H9 (cell line): ENCODE results near the gene HOXC13. TPM values are rescaled to one million over a fixed set of nuclear protein-coding genes. Genes with fewer than 3 reads are reported as not detected.

Experiments used
- DNase-seq: peaks from one replicate; pipeline ENCODE4 v3.0.0-alpha.2; 2017
- H2AFZ ChIP-seq: one replicate; pipeline ENCODE4 v1.6.1; 2013; ENCODE audit warnings: mild to moderate bottlenecking, low read length, control low read depth, moderate library complexity
- H2AK5ac ChIP-seq: 2 replicates; pipeline ENCODE4 v1.6.1; 2013; ENCODE audit warnings: low read length, control low read depth, mixed read lengths; ENCODE audit not compliant: insufficient read length
- H2BK120ac ChIP-seq: one replicate; pipeline ENCODE4 v1.6.1; 2013; ENCODE audit warnings: low read depth, mild to moderate bottlenecking, low read length, control low read depth, inconsistent platforms; ENCODE audit not compliant: poor library complexity, severe bottlenecking
- H2BK12ac ChIP-seq: 2 replicates; pipeline ENCODE4 v1.6.1; 2013; ENCODE audit warnings: low read length, control low read depth, mixed read lengths, low read depth; ENCODE audit not compliant: insufficient read length
- H2BK15ac ChIP-seq: 2 replicates; pipeline ENCODE4 v1.6.1; 2013; ENCODE audit warnings: low read depth, low read length, control low read depth
- H2BK20ac ChIP-seq: one replicate; pipeline ENCODE4 v1.6.1; 2013; ENCODE audit warnings: low read depth, mild to moderate bottlenecking, low read length, control low read depth, inconsistent platforms; ENCODE audit not compliant: poor library complexity, severe bottlenecking
- H2BK5ac ChIP-seq: 2 replicates; pipeline ENCODE4 v1.6.1; 2013; ENCODE audit warnings: low read length, control low read depth, mixed read lengths; ENCODE audit not compliant: insufficient read length
- H3K14ac ChIP-seq: 2 replicates; pipeline ENCODE4 v1.6.1; 2013; ENCODE audit warnings: low read length, control low read depth; ENCODE audit not compliant: insufficient read depth
- H3K18ac ChIP-seq: 2 replicates; pipeline ENCODE4 v1.6.1; 2013; ENCODE audit warnings: low read depth, mild to moderate bottlenecking, mixed read lengths, low read length, control low read depth; ENCODE audit not compliant: insufficient read length
- H3K23ac ChIP-seq: 2 replicates; pipeline ENCODE4 v1.6.1; 2013; ENCODE audit warnings: low read length, control low read depth, mixed read lengths, low read depth; ENCODE audit not compliant: insufficient read length
- H3K23me2 ChIP-seq: 2 replicates; pipeline ENCODE4 v1.6.1; 2013; ENCODE audit warnings: low read depth, mild to moderate bottlenecking, mixed read lengths, low read length, control low read depth; ENCODE audit not compliant: insufficient read length, poor library complexity, severe bottlenecking
- H3K27ac ChIP-seq: 2 replicates; pipeline ENCODE4 v1.5.1; 2013; ENCODE audit warnings: low read length, control low read depth, mixed read lengths, low read depth; ENCODE audit not compliant: insufficient read length
- H3K27me3 ChIP-seq: 2 replicates; pipeline ENCODE4 v1.6.1; 2013; ENCODE audit warnings: low read length, control low read depth, inconsistent platforms; ENCODE audit not compliant: insufficient read depth
- H3K4ac ChIP-seq: 2 replicates; pipeline ENCODE4 v1.6.1; 2013; ENCODE audit warnings: low read depth, mild to moderate bottlenecking, control low read depth, inconsistent platforms, low read length, moderate library complexity
- H3K4me1 ChIP-seq: 2 replicates; pipeline ENCODE4 v1.6.1; 2013; ENCODE audit warnings: low read length, control low read depth, inconsistent platforms; ENCODE audit not compliant: insufficient read depth
- H3K4me2 ChIP-seq: 2 replicates; pipeline ENCODE4 v1.6.1; 2013; ENCODE audit warnings: low read length, control low read depth, mixed read lengths; ENCODE audit not compliant: insufficient read length, insufficient read depth
- H3K56ac ChIP-seq: 2 replicates; pipeline ENCODE4 v1.6.1; 2013; ENCODE audit warnings: low read depth, mild to moderate bottlenecking, mixed read lengths, low read length, control low read depth; ENCODE audit not compliant: insufficient read length
- H3K79me1 ChIP-seq: 2 replicates; pipeline ENCODE4 v1.6.1; 2013; ENCODE audit warnings: low read depth, mild to moderate bottlenecking, moderate library complexity, low read length, control low read depth, inconsistent platforms; ENCODE audit not compliant: insufficient read depth, poor library complexity, severe bottlenecking
- H3K79me2 ChIP-seq: 2 replicates; pipeline ENCODE4 v1.6.1; 2013; ENCODE audit warnings: low read length, control low read depth, inconsistent platforms; ENCODE audit not compliant: insufficient read depth
- H3K9ac ChIP-seq: 2 replicates; pipeline ENCODE4 v1.6.1; 2013; ENCODE audit warnings: low read length, control low read depth, mixed read lengths; ENCODE audit not compliant: insufficient read length; ENCODE audit errors: extremely low read depth
- H3K9me3 ChIP-seq: one replicate; pipeline ENCODE4 v1.6.1; 2013; ENCODE audit warnings: low read depth, low read length, inconsistent platforms; ENCODE audit not compliant: control insufficient read depth
- H3T11ph ChIP-seq: one replicate; pipeline ENCODE4 v1.6.1; 2013; ENCODE audit warnings: mild to moderate bottlenecking, low read length, control low read depth, inconsistent platforms
- H4K20me1 ChIP-seq: one replicate; pipeline ENCODE4 v1.6.1; 2013; ENCODE audit not compliant: control insufficient read depth, insufficient read length, insufficient read depth
- H4K5ac ChIP-seq: 2 replicates; pipeline ENCODE4 v1.6.1; 2013; ENCODE audit warnings: low read depth, mild to moderate bottlenecking, mixed read lengths, low read length, control low read depth; ENCODE audit not compliant: insufficient read length
- H4K8ac ChIP-seq: replicated peaks from 2 replicates; pipeline ENCODE4 v1.6.1; 2013; ENCODE audit warnings: low read length, control low read depth, mixed read lengths, low read depth; ENCODE audit not compliant: insufficient read length
- H4K91ac ChIP-seq: 2 replicates; pipeline ENCODE4 v1.6.1; 2013; ENCODE audit warnings: low read depth, mild to moderate bottlenecking, moderate library complexity, mixed read lengths, low read length, control low read depth; ENCODE audit not compliant: insufficient read length
- H3K27ac Mint-ChIP-seq, 3 experiments: 2 replicates in 2 of 3; 3 replicates in 1 of 3; pipeline ENCODE4 v1.8.0; 2020 to 2021; ENCODE audit warnings: mixed read lengths in 3 of 3, mild to moderate bottlenecking in 1 of 3, moderate library complexity in 1 of 3
- H3K27me3 Mint-ChIP-seq: 2 replicates; pipeline ENCODE4 v1.8.0; 2021; ENCODE audit warnings: low read depth, mild to moderate bottlenecking, moderate library complexity, mixed read lengths
- H3K36me3 Mint-ChIP-seq, 3 experiments: 2 replicates in 2 of 3; 3 replicates in 1 of 3; pipeline ENCODE4 v1.8.0; 2020 to 2021; ENCODE audit warnings: low read depth in 3 of 3, mixed read lengths in 3 of 3; ENCODE audit not compliant: insufficient read depth in 1 of 3
- H3K4me1 Mint-ChIP-seq, 2 experiments: 2 replicates each; pipeline ENCODE4 v1.8.0; 2020; ENCODE audit warnings: mixed read lengths in 2 of 2
- H3K4me3 Mint-ChIP-seq, 2 experiments: 2 replicates in 1 of 2; 3 replicates in 1 of 2; pipeline ENCODE4 v1.8.0; 2020 to 2021; ENCODE audit warnings: mild to moderate bottlenecking in 2 of 2, mixed read lengths in 2 of 2, moderate library complexity in 1 of 2
- H3K9me3 Mint-ChIP-seq, 2 experiments: 2 replicates in 1 of 2; 3 replicates in 1 of 2; pipeline ENCODE4 v1.8.0; 2020; ENCODE audit warnings: mild to moderate bottlenecking in 2 of 2, mixed read lengths in 2 of 2, moderate library complexity in 1 of 2
- CTCF ChIP-seq: fragments of 200-600 bp; sonication (generic); conservative IDR thresholded peaks from 3 replicates; pipeline ENCODE4 v1.8.0; 2021; ENCODE audit warnings: antibody characterized with exemption, mild to moderate bottlenecking
- WGBS: extraction: QIAGEN DNeasy Blood & Tissue Kit; methylation state at CpG from one replicate; pipeline ENCODE4 v1.1.7; 2013; ENCODE audit warnings: missing lambda C conversion rate, low lambda C conversion rate, mixed read lengths; ENCODE audit not compliant: insufficient read length; ENCODE audit errors: extremely low coverage; 5-methylcytosine and 5-hydroxymethylcytosine counted together
- total RNA-seq: library from RNA; stranded (reverse); gene quantifications from 2 replicates; pipeline ENCODE4 v1.2.1, GENCODE V29; 2021

The HOXC13 gene
- total RNA-seq, 1 experiment from 2014 or later, result not detected

- H2AFZ ChIP-seq, result no peak overlapping the region
- no peak overlapping the region for H3K9ac ChIP-seq
- no peak overlapping the region for H2BK15ac ChIP-seq
- no peak overlapping the region for H3K18ac ChIP-seq
- H3K9me3 Mint-ChIP-seq, result peaks cover 9 to 14% of the 10 kb centered on the region in 2 experiments; a peak in 4 of 5 replicates
- H3T11ph ChIP-seq, result no peak overlapping the region
- H3K23me2 ChIP-seq, result no peaks in the 10 kb centered on the region
- H3K56ac ChIP-seq, result no peak overlapping the region
- no peak overlapping the region for H4K5ac ChIP-seq
- no CpG with 5 or more reads among the region's 26 CpGs for WGBS
- H4K91ac ChIP-seq, result no peak overlapping the region
- no peak overlapping the region; a peak in 2 of 7 replicates for H3K27ac Mint-ChIP-seq
- H3K4me2 ChIP-seq, result no peak overlapping the region
- H3K23ac ChIP-seq, result no peak overlapping the region
- H3K14ac ChIP-seq, result no peak overlapping the region
- no peak overlapping the region for H2BK120ac ChIP-seq
- no peak overlapping the region for H4K8ac ChIP-seq
- no peaks in the 10 kb centered on the region for H4K20me1 ChIP-seq
- no peak overlapping the region for H2BK12ac ChIP-seq
- no peaks in the 10 kb centered on the region for H3K79me2 ChIP-seq
- H3K27ac ChIP-seq, result no peak overlapping the region
- no peaks in the 10 kb centered on the region for H3K4me1 ChIP-seq
- H2AK5ac ChIP-seq, result no peak overlapping the region
- peaks cover 3 to 12% of the 10 kb centered on the region in 2 experiments; a peak in 2 of 4 replicates for H3K4me1 Mint-ChIP-seq
- H3K27me3 Mint-ChIP-seq, result peaks cover 100% of the 10 kb centered on the region
- no peak overlapping the region for H3K4ac ChIP-seq
- no peak overlapping the region for H2BK20ac ChIP-seq
- no peaks in the 10 kb centered on the region for H3K79me1 ChIP-seq
- H3K9me3 ChIP-seq, result no peaks in the 10 kb centered on the region
- H3K27me3 ChIP-seq, result peaks cover 94% of the 10 kb centered on the region
- no peak overlapping the region for H3K4me3 Mint-ChIP-seq
- TF ChIP-seq CTCF, result no peak
- DNase-seq, result no peak
- H2BK5ac ChIP-seq, result no peak overlapping the region
- H3K36me3 Mint-ChIP-seq, result no peaks in the 10 kb centered on the region; a peak in 2 of 7 replicates
Measured at GRCh38 chr12:53982648-53983567, 44.3 kb downstream of the HOXC13 start.
